ENCODE data around the gene TSPEAR.

The TSPEAR gene

GRCh38 chr21:44539046-44539445, 172.3 kb downstream of the TSPEAR start:
- H3K27ac ChIP-seq, result no peak overlapping the region
- no peak for DNase-seq (ENCODE audit: low read depth, low spot score)

GRCh38 chr21:44537930-44538911, 173.2 kb downstream of the TSPEAR start:
- H3K27ac ChIP-seq, result no peak overlapping the region
- DNase-seq (ENCODE audit: low read depth, low spot score), result no peak

- DNase-seq (ENCODE audit: low read depth, low spot score), result no peak
- no peak overlapping the region for H3K27ac ChIP-seq
Observed at GRCh38 chr21:44535963-44536362, 175.4 kb downstream of the TSPEAR start.

GRCh38 chr21:44534688-44535087, 176.7 kb downstream of the TSPEAR start:
- H3K27ac ChIP-seq, result no peak overlapping the region
- DNase-seq (ENCODE audit: low read depth, low spot score), result no peak

- no peak for DNase-seq (ENCODE audit: low read depth, low spot score)
- no peak overlapping the region for H3K27ac ChIP-seq
Observed at GRCh38 chr21:44533891-44534627, 177.3 kb downstream of the TSPEAR start.

- no peak overlapping the region for H3K27ac ChIP-seq
Observed at GRCh38 chr21:44533121-44533890, 178.1 kb downstream of the TSPEAR start.

GRCh38 chr21:44532712-44533111, 178.7 kb downstream of the TSPEAR start:
- no peak overlapping the region for H3K27ac ChIP-seq
- DNase-seq (ENCODE audit: low read depth, low spot score), result no peak

More at GRCh38 chr21:44533121-44533890, 178.1 kb downstream of the TSPEAR start:
- DNase-seq (ENCODE audit: low read depth, low spot score), result no peak

- no peak overlapping the region for H3K27ac ChIP-seq
- DNase-seq (ENCODE audit: low read depth, low spot score), result no peak
Observed at GRCh38 chr21:44531606-44532564, 179.5 kb downstream of the TSPEAR start.

GRCh38 chr21:44530903-44531605, 180.3 kb downstream of the TSPEAR start:
- no peak for DNase-seq (ENCODE audit: low read depth, low spot score)

GRCh38 chr21:44530221-44530902, 181.0 kb downstream of the TSPEAR start:
- DNase-seq (ENCODE audit: low read depth, low spot score), result no peak

More at GRCh38 chr21:44530903-44531605, 180.3 kb downstream of the TSPEAR start:
- H3K27ac ChIP-seq, result no peak overlapping the region

GRCh38 chr21:44529503-44530125, 181.8 kb downstream of the TSPEAR start:
- DNase-seq (ENCODE audit: low read depth, low spot score), result no peak
- H3K27ac ChIP-seq, result no peak overlapping the region

More at GRCh38 chr21:44530221-44530902, 181.0 kb downstream of the TSPEAR start:
- H3K27ac ChIP-seq, result no peak overlapping the region

GRCh38 chr21:44529011-44529421, 182.4 kb downstream of the TSPEAR start:
- no peak overlapping the region for H3K27ac ChIP-seq
- DNase-seq (ENCODE audit: low read depth, low spot score), result no peak

GRCh38 chr21:44528634-44528995, 182.8 kb downstream of the TSPEAR start:
- DNase-seq (ENCODE audit: low read depth, low spot score), result no peak
- no peak overlapping the region for H3K27ac ChIP-seq

GRCh38 chr21:44527983-44528633, 183.3 kb downstream of the TSPEAR start:
- H3K27ac ChIP-seq, result no peak overlapping the region

GRCh38 chr21:44527156-44527982, 184.0 kb downstream of the TSPEAR start:
- no peak for DNase-seq (ENCODE audit: low read depth, low spot score)
- H3K27ac ChIP-seq, result no peak overlapping the region

More at GRCh38 chr21:44527983-44528633, 183.3 kb downstream of the TSPEAR start:
- no peak for DNase-seq (ENCODE audit: low read depth, low spot score)
